GM12891 (cell line): ENCODE data around the gene GREB1.

Source experiments
- POLR2A ChIP-seq: IDR thresholded peaks from 2 replicates; pipeline ENCODE4 v1.6.1; 2011; ENCODE audit warnings: low read depth, low read length, control low read depth
- POLR2AphosphoS5 ChIP-seq: IDR thresholded peaks from 2 replicates; pipeline ENCODE4 v1.6.1; 2011; ENCODE audit warnings: low read depth, low read length, control low read depth

GRCh38 chr2:11683476-11683875, 149.6 kb downstream of the GREB1 start:
- TF ChIP-seq POLR2AphosphoS5 (no peak), POLR2A (no peak)
